Panc1 (cell line): ENCODE data around the gene UROC1.

Source experiments
- POLR2AphosphoS5 ChIP-seq: IDR thresholded peaks from 2 replicates; pipeline ENCODE4 v1.6.1; 2012; ENCODE audit warnings: mild to moderate bottlenecking, low read depth, low read length, moderate library complexity
- REST ChIP-seq, 2 experiments: IDR thresholded peaks; 2 replicates each; pipeline ENCODE4 v1.6.1; 2011 to 2012; ENCODE audit warnings: low read depth in 2 of 2, control low read depth in 1 of 2, low read length in 1 of 2, mild to moderate bottlenecking in 1 of 2, moderate library complexity in 1 of 2; ENCODE audit not compliant: insufficient read depth in 1 of 2
- SIN3A ChIP-seq: IDR thresholded peaks from 2 replicates; pipeline ENCODE4 v1.6.1; 2012; ENCODE audit warnings: low read depth, mild to moderate bottlenecking, low read length, moderate library complexity, borderline replicate concordance; ENCODE audit not compliant: insufficient read depth
- TF ChIP-seq, protein P1 (sequence below): fragments of 450-650 bp; IDR thresholded peaks from 2 replicates; pipeline ENCODE4 v1.5.1; 2017; ENCODE audit warnings: mild to moderate bottlenecking

- no peak for TF ChIP-seq POLR2AphosphoS5
- TF ChIP-seq, protein P1, sequence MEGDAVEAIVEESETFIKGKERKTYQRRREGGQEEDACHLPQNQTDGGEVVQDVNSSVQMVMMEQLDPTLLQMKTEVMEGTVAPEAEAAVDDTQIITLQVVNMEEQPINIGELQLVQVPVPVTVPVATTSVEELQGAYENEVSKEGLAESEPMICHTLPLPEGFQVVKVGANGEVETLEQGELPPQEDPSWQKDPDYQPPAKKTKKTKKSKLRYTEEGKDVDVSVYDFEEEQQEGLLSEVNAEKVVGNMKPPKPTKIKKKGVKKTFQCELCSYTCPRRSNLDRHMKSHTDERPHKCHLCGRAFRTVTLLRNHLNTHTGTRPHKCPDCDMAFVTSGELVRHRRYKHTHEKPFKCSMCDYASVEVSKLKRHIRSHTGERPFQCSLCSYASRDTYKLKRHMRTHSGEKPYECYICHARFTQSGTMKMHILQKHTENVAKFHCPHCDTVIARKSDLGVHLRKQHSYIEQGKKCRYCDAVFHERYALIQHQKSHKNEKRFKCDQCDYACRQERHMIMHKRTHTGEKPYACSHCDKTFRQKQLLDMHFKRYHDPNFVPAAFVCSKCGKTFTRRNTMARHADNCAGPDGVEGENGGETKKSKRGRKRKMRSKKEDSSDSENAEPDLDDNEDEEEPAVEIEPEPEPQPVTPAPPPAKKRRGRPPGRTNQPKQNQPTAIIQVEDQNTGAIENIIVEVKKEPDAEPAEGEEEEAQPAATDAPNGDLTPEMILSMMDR: no peak
- TF ChIP-seq REST (IDR thresholded peaks at IDR 0.05; ENCODE audit: insufficient read depth in 1 of 2, low read depth in 2 of 2, low read length in 1 of 2): no peak
- no peak for TF ChIP-seq SIN3A
Measured at GRCh38 chr3:126442856-126443242, 74.7 kb downstream of the UROC1 start.
